CD4-positive, alpha-beta T cell treated with Interleukin-17A for 4 hours (primary cell): ENCODE measurements around the gene IQSEC1.
"Not testable (repeated sequence)": the region's sequence is repeated elsewhere in the genome, so short reads cannot be mapped to it uniquely, and the experiment has no call there.

Experiments used
- DNase-seq: peaks from one replicate; pipeline ENCODE4 v3.0.0-alpha.2; 2020; ENCODE audit warnings: mixed read lengths

The IQSEC1 gene

DNA sequence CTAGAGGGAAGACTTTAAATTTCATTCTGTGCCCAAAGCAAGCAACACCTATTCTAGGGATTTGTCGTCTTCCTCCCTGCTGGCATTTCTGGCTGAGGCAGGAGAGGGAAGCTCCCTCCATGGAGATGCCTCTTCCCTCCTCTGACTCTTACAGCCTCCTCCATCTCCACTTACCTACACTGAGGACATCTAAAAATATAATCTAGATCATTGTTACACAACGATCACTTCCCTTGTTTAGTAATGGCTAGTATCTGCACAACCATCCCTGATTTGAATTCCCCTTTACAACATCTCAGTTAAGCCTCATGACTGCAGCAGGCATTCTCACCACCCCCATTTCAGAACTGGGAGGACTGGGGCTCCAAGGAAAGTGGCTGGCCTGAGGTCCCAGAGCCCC, 219.4 kb downstream of the IQSEC1 start:
- not testable (repeated sequence) for DNase-seq

DNA sequence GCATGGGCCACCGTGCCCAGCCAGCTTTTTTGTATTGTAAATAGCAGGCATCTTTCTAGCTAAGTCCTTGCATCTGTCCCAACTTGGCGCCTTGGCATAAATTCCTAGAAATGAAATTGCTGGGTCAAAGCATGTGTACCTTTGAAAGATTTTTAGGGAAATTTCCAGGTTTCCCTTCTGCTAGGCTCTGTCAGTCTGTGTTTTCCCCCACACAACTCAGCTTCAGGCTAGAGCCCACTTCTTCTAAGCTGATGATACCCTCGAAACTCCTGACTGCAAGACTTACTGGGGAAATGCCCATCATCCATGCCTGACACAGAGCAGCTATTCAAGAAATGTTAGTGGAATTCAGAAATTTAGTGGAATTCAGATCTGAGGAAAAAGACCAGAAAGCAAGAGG, 221.0 kb downstream of the IQSEC1 start:
- DNase-seq, result no peak
